ENCODE data around the gene COL23A1.

The COL23A1 gene

GRCh38 chr5:178418031-178418430 lies 172.2 kb downstream of the COL23A1 start:
- H3F3A ChIP-seq (ENCODE audit: insufficient read depth, low read length) = no peaks in the 10 kb centered on the region
- no peaks in the 10 kb centered on the region for H3K79me2 ChIP-seq (ENCODE audit: low read length)
- peaks cover 39% of the 10 kb centered on the region for H3K27me3 ChIP-seq (replicated peaks; ENCODE audit: insufficient read depth, low read length)
- TF ChIP-seq EZH2 (optimal IDR thresholded peaks at IDR 0.05; ENCODE audit: low read depth, low read length) (no peak), EZH2phosphoT487 (IDR thresholded peaks at IDR 0.05; ENCODE audit: low read length) (no peak), CTCF (IDR thresholded peaks at IDR 0.05; ENCODE audit: low read length) (no peak)
- no peak overlapping the region for H3K9ac ChIP-seq (ENCODE audit: low read length)
- H3K27ac ChIP-seq (ENCODE audit: low read length) = no peak overlapping the region
- DNase-seq = no peak
- no peaks in the 10 kb centered on the region for H3K36me3 ChIP-seq (replicated peaks; ENCODE audit: insufficient read depth, low read length)
- H3K4me3 ChIP-seq (ENCODE audit: low read length) = no peak overlapping the region
- no peak overlapping the region for H2AFZ ChIP-seq (ENCODE audit: low read length)
- no peaks in the 10 kb centered on the region for H4K20me1 ChIP-seq (ENCODE audit: insufficient read depth, low read length)
- no peaks in the 10 kb centered on the region for H3K4me1 ChIP-seq (ENCODE audit: low read length)
- no peaks in the 10 kb centered on the region for H3K9me2 ChIP-seq (replicated peaks; ENCODE audit: insufficient read depth, low read length)
- no peaks in the 10 kb centered on the region for H3K9me3 ChIP-seq (replicated peaks; ENCODE audit: insufficient read depth, low read length)
- no peak overlapping the region for H3K4me2 ChIP-seq (ENCODE audit: low read depth, low read length)

GRCh38 chr5:178417391-178417811 lies 172.8 kb downstream of the COL23A1 start:
- Histone ChIP-seq H3K9me3 (replicated peaks; ENCODE audit: insufficient read depth, low read length) (no peaks in the 10 kb centered on the region), H3K4me3 (ENCODE audit: low read length) (no peak overlapping the region), H3K4me1 (ENCODE audit: low read length) (no peaks in the 10 kb centered on the region), H3K9me2 (replicated peaks; ENCODE audit: insufficient read depth, low read length) (no peaks in the 10 kb centered on the region), H3K9ac (ENCODE audit: low read length) (no peak overlapping the region), H3K27me3 (replicated peaks; ENCODE audit: insufficient read depth, low read length) (peaks cover 37% of the 10 kb centered on the region; the same call in 1 of the 2 replicates), H3K4me2 (ENCODE audit: low read depth, low read length) (no peak overlapping the region), H3K27ac (ENCODE audit: low read length) (no peak overlapping the region), H3F3A (ENCODE audit: insufficient read depth, low read length) (no peaks in the 10 kb centered on the region), H3K36me3 (replicated peaks; ENCODE audit: insufficient read depth, low read length) (no peaks in the 10 kb centered on the region), H4K20me1 (ENCODE audit: insufficient read depth, low read length) (no peaks in the 10 kb centered on the region), H3K79me2 (ENCODE audit: low read length) (no peaks in the 10 kb centered on the region), H2AFZ (ENCODE audit: low read length) (no peak overlapping the region)
- no peak for DNase-seq
- no peak for TF ChIP-seq CTCF (IDR thresholded peaks at IDR 0.05; ENCODE audit: low read length)
- TF ChIP-seq EZH2 (optimal IDR thresholded peaks at IDR 0.05; ENCODE audit: low read depth, low read length) = no peak
- TF ChIP-seq EZH2phosphoT487 (IDR thresholded peaks at IDR 0.05; ENCODE audit: low read length) = no peak

GRCh38 chr5:178416919-178417318 lies 173.3 kb downstream of the COL23A1 start:
- no peak overlapping the region for H3K4me2 ChIP-seq (ENCODE audit: low read depth, low read length)

More at GRCh38 chr5:178416919-178417318, 173.3 kb downstream of the COL23A1 start:
- Histone ChIP-seq H3K27ac (ENCODE audit: low read length) (no peak overlapping the region), H3K27me3 (replicated peaks; ENCODE audit: insufficient read depth, low read length) (peaks cover 37% of the 10 kb centered on the region; the same call in 1 of the 2 replicates), H2AFZ (ENCODE audit: low read length) (no peak overlapping the region), H3K79me2 (ENCODE audit: low read length) (no peaks in the 10 kb centered on the region), H3K36me3 (replicated peaks; ENCODE audit: insufficient read depth, low read length) (no peaks in the 10 kb centered on the region), H3K9me3 (replicated peaks; ENCODE audit: insufficient read depth, low read length) (no peaks in the 10 kb centered on the region), H3K4me1 (ENCODE audit: low read length) (no peaks in the 10 kb centered on the region), H3K9ac (ENCODE audit: low read length) (no peak overlapping the region), H4K20me1 (ENCODE audit: insufficient read depth, low read length) (no peaks in the 10 kb centered on the region), H3K4me3 (ENCODE audit: low read length) (no peak overlapping the region), H3F3A (ENCODE audit: insufficient read depth, low read length) (no peaks in the 10 kb centered on the region), H3K9me2 (replicated peaks; ENCODE audit: insufficient read depth, low read length) (no peaks in the 10 kb centered on the region)
- TF ChIP-seq EZH2 (optimal IDR thresholded peaks at IDR 0.05; ENCODE audit: low read depth, low read length) (no peak), EZH2phosphoT487 (IDR thresholded peaks at IDR 0.05; ENCODE audit: low read length) (no peak), CTCF (IDR thresholded peaks at IDR 0.05; ENCODE audit: low read length) (no peak)
- no peak for DNase-seq

Data from MM.1S (cell line).